Measurements from ENCODE around the gene C2orf74. TPM values are rescaled to one million over a fixed set of nuclear protein-coding genes. Genes with fewer than 3 reads are reported as not detected.
A peak's percentile ranks its signal among the peaks of the same experiment; 100 is the strongest.

Gene C2orf74
- total and polyA plus RNA-seq, 9 of the 15 experiments (the other 6 are each of a cell fraction or from before 2014, with no cell fraction given) = not detected

DNA sequence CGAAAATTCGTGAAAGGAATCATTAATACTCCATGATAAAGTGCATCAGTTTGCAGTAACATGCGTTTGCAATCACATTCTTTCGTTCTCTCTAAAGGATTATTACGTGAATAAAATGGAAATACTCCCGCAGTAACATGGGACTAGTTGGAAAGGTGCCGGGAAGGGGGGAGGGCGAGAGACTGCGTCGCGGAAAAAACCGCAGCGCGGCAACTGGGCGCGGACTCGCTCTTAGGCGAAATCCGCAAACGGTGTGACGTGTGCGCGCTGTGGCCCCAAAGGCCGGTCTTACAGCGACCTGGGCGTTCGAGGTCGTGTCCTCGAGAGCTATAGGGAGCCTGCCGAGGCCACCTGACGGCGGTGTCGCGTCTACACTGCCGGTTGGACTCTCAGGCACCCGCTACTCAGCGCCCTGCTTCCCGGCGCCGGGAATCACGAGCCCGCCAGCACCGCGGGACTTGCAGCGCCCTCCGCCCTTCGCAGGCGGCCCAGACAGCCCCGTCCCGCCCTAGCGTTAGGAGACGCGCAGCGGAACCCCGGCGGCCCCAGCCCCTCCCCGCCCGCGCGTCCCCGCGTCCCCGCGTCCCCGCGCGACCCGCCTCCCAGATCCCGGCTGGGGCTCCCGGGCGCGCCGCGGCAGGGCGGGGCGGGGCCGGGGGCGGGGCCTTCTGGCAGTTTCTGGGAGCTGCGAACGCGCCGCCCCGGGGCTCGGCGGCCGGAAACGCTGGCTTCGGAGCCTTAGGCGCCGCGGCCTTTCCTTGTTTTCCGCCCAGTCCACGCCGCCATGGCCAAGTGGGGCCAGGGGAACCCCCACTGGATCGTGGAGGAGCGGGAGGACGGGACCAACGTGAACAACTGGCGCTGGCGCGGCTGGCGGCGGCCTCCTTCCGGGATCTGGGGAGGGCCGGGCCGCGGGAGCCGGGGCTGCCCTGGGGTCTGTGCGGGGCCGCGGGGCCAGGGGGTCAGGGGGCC lies 15.1 kb downstream of the C2orf74 start (continued):
- TF ChIP-seq, protein P1, sequence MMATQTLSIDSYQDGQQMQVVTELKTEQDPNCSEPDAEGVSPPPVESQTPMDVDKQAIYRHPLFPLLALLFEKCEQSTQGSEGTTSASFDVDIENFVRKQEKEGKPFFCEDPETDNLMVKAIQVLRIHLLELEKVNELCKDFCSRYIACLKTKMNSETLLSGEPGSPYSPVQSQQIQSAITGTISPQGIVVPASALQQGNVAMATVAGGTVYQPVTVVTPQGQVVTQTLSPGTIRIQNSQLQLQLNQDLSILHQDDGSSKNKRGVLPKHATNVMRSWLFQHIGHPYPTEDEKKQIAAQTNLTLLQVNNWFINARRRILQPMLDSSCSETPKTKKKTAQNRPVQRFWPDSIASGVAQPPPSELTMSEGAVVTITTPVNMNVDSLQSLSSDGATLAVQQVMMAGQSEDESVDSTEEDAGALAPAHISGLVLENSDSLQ (IDR thresholded peaks at IDR 0.05) = 0 out of 2 replicates have a peak, but pooled peaks have one; percentile 14
- TF ChIP-seq, protein P2, sequence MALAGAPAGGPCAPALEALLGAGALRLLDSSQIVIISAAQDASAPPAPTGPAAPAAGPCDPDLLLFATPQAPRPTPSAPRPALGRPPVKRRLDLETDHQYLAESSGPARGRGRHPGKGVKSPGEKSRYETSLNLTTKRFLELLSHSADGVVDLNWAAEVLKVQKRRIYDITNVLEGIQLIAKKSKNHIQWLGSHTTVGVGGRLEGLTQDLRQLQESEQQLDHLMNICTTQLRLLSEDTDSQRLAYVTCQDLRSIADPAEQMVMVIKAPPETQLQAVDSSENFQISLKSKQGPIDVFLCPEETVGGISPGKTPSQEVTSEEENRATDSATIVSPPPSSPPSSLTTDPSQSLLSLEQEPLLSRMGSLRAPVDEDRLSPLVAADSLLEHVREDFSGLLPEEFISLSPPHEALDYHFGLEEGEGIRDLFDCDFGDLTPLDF (CRISPR knock-in tag; IDR thresholded peaks at IDR 0.05) = peak; percentile 54; the same call in 1 of the 2 replicates
- TF ChIP-seq HDGF (IDR thresholded peaks at IDR 0.05) = no peak
- no peak for TF ChIP-seq ZNF174 (CRISPR knock-in tag; IDR thresholded peaks at IDR 0.05)
- no peak for TF ChIP-seq EHMT2 (IDR thresholded peaks at IDR 0.05)
- TF ChIP-seq, protein P3, sequence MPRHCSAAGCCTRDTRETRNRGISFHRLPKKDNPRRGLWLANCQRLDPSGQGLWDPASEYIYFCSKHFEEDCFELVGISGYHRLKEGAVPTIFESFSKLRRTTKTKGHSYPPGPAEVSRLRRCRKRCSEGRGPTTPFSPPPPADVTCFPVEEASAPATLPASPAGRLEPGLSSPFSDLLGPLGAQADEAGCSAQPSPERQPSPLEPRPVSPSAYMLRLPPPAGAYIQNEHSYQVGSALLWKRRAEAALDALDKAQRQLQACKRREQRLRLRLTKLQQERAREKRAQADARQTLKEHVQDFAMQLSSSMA (CRISPR knock-in tag; IDR thresholded peaks at IDR 0.05) = no peak
- TF ChIP-seq SNIP1 (IDR thresholded peaks at IDR 0.05; ENCODE audit: low read depth) = no peak
- 0 out of 2 replicates have a peak, but pooled peaks have one; percentile 31 for TF ChIP-seq SAFB (IDR thresholded peaks at IDR 0.05; ENCODE audit: borderline replicate concordance, low read depth, low read length)
- TF ChIP-seq, protein P4, sequence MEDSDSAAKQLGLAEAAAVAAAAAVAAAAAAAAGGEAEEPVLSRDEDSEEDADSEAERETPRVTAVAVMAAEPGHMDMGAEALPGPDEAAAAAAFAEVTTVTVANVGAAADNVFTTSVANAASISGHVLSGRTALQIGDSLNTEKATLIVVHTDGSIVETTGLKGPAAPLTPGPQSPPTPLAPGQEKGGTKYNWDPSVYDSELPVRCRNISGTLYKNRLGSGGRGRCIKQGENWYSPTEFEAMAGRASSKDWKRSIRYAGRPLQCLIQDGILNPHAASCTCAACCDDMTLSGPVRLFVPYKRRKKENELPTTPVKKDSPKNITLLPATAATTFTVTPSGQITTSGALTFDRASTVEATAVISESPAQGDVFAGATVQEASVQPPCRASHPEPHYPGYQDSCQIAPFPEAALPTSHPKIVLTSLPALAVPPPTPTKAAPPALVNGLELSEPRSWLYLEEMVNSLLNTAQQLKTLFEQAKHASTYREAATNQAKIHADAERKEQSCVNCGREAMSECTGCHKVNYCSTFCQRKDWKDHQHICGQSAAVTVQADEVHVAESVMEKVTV (CRISPR knock-in tag; IDR thresholded peaks at IDR 0.05) = no peak
- TF ChIP-seq PCBP1 (IDR thresholded peaks at IDR 0.05; ENCODE audit: low read depth, low read length, poor library complexity, severe bottlenecking) = peak; percentile 47
- peak; percentile 45; the same call in 1 of the 2 replicates for TF ChIP-seq ARID1B (IDR thresholded peaks at IDR 0.05)
- no peak for TF ChIP-seq RBM39 (optimal IDR thresholded peaks at IDR 0.05; ENCODE audit: low read depth, low read length)
- no peak for TF ChIP-seq MCM7 (IDR thresholded peaks at IDR 0.05)
- no peak for TF ChIP-seq NELFE (IDR thresholded peaks at IDR 0.05; ENCODE audit: insufficient read depth, insufficient read length)
- 0 out of 4 replicates have a peak, but pooled peaks of 1 of the 2 experiments have one; percentile 43 for TF ChIP-seq RCOR1 (IDR thresholded peaks at IDR 0.05; ENCODE audit: borderline replicate concordance in 1 of 2, low read depth in 2 of 2, low read length in 2 of 2)
- no peak for TF ChIP-seq ZNF57 (CRISPR knock-in tag; IDR thresholded peaks at IDR 0.05)
- TF ChIP-seq, protein P5, sequence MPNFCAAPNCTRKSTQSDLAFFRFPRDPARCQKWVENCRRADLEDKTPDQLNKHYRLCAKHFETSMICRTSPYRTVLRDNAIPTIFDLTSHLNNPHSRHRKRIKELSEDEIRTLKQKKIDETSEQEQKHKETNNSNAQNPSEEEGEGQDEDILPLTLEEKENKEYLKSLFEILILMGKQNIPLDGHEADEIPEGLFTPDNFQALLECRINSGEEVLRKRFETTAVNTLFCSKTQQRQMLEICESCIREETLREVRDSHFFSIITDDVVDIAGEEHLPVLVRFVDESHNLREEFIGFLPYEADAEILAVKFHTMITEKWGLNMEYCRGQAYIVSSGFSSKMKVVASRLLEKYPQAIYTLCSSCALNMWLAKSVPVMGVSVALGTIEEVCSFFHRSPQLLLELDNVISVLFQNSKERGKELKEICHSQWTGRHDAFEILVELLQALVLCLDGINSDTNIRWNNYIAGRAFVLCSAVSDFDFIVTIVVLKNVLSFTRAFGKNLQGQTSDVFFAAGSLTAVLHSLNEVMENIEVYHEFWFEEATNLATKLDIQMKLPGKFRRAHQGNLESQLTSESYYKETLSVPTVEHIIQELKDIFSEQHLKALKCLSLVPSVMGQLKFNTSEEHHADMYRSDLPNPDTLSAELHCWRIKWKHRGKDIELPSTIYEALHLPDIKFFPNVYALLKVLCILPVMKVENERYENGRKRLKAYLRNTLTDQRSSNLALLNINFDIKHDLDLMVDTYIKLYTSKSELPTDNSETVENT (CRISPR knock-in tag; IDR thresholded peaks at IDR 0.05) = peak; percentile 64
- no peak for TF ChIP-seq ZNF146 (CRISPR knock-in tag; IDR thresholded peaks at IDR 0.05; ENCODE audit: unreplicated experiment)
